CD4-positive, alpha-beta T cell treated with Interleukin-17A for 1 hour (primary cell): Measurements from ENCODE around the gene CENPP.

Source experiments
- DNase-seq: peaks from one replicate; pipeline ENCODE4 v3.0.0-alpha.2; 2020

CENPP gene

GRCh38 chr9:92513349-92513748, 187.6 kb downstream of the CENPP start:
- no peak for DNase-seq

- no peak for DNase-seq
Observed at GRCh38 chr9:92514635-92515034, 188.9 kb downstream of the CENPP start.

GRCh38 chr9:92516521-92516920, 190.8 kb downstream of the CENPP start:
- DNase-seq = no peak

GRCh38 chr9:92517046-92517445, 191.3 kb downstream of the CENPP start:
- DNase-seq = no peak

- no peak for DNase-seq
Observed at GRCh38 chr9:92518199-92518598, 192.4 kb downstream of the CENPP start.

- no peak for DNase-seq
Observed at GRCh38 chr9:92520837-92521236, 195.1 kb downstream of the CENPP start.

- no peak for DNase-seq
Observed at GRCh38 chr9:92522983-92523970, 197.5 kb downstream of the CENPP start.

GRCh38 chr9:92524881-92525280, 199.1 kb downstream of the CENPP start:
- DNase-seq = no peak

GRCh38 chr9:92525306-92525705, 199.6 kb downstream of the CENPP start:
- DNase-seq = no peak

- DNase-seq = no peak
Observed at GRCh38 chr9:92527291-92527828, 201.6 kb downstream of the CENPP start.

GRCh38 chr9:92527832-92528521, 202.2 kb downstream of the CENPP start:
- DNase-seq = no peak

- DNase-seq = no peak
Observed at GRCh38 chr9:92528522-92528849, 202.7 kb downstream of the CENPP start.

- no peak for DNase-seq
Observed at GRCh38 chr9:92529124-92529523, 203.4 kb downstream of the CENPP start.

GRCh38 chr9:92530893-92531292, 205.1 kb downstream of the CENPP start:
- DNase-seq = no peak

- DNase-seq = no peak
Observed at GRCh38 chr9:92534204-92534603, 208.5 kb downstream of the CENPP start.

GRCh38 chr9:92534674-92535073, 208.9 kb downstream of the CENPP start:
- DNase-seq = no peak

- DNase-seq = no peak
Observed at GRCh38 chr9:92535940-92536850, 210.4 kb downstream of the CENPP start, which contains the start of gene ECM2. ECM2 (minus strand) TSS chr9:92535990; CDS start chr9:92522866, 13,124 bp downstream.

- DNase-seq = no peak
Observed at GRCh38 chr9:92538541-92538940, 212.8 kb downstream of the CENPP start.

- no peak for DNase-seq
Observed at GRCh38 chr9:92543972-92544371, 218.2 kb downstream of the CENPP start.

GRCh38 chr9:92545002-92545510, 219.3 kb downstream of the CENPP start:
- DNase-seq = no peak

- no peak for DNase-seq
Observed at GRCh38 chr9:92547356-92547755, 221.6 kb downstream of the CENPP start.

GRCh38 chr9:92550765-92551164, 225.0 kb downstream of the CENPP start:
- DNase-seq = no peak
